Liver (tissue), 9 donors: ENCODE results near the gene ZSCAN1. TPM values are rescaled to one million over a fixed set of nuclear protein-coding genes. Genes with fewer than 3 reads are reported as not detected.

ENCODE experiments used
- DNase-seq: peaks from one replicate; pipeline ENCODE4 v3.0.0-alpha.2; 2017; ENCODE audit warnings: low spot score
- H3K27ac ChIP-seq, 2 donors: one replicate each; pipeline ENCODE4 v1.7.0; 2013; ENCODE audit warnings: inconsistent platforms in 2 of 2, low read length in 2 of 2, control low read depth in 1 of 2, low read depth in 1 of 2, mild to moderate bottlenecking in 1 of 2
- H3K27me3 ChIP-seq, 4 donors: one replicate each; pipeline versions ENCODE4 v1.6.1 to v1.7.0; 2013; ENCODE audit warnings: low read length in 3 of 4, inconsistent platforms in 1 of 4, mild to moderate bottlenecking in 1 of 4, moderate library complexity in 1 of 4; ENCODE audit not compliant: control insufficient read depth in 4 of 4, insufficient read depth in 4 of 4
- H3K36me3 ChIP-seq, 4 donors: one replicate each; pipeline versions ENCODE4 v1.6.1 to v1.7.0; 2013; ENCODE audit warnings: low read length in 3 of 4, mild to moderate bottlenecking in 3 of 4, low read depth in 1 of 4, moderate library complexity in 1 of 4; ENCODE audit not compliant: control insufficient read depth in 4 of 4, insufficient read depth in 3 of 4
- H3K4me1 ChIP-seq, 4 donors: one replicate each; pipeline versions ENCODE4 v1.6.1 to v1.7.0; 2013; ENCODE audit warnings: low read length in 3 of 4, mild to moderate bottlenecking in 3 of 4, moderate library complexity in 1 of 4; ENCODE audit not compliant: control insufficient read depth in 4 of 4, insufficient read depth in 4 of 4
- H3K4me3 ChIP-seq, 3 donors: one replicate each; pipeline versions ENCODE4 v1.6.1 to v1.7.0; 2013; ENCODE audit warnings: low read length in 3 of 3, control low read depth in 1 of 3, low read depth in 1 of 3, mild to moderate bottlenecking in 1 of 3
- H3K9ac ChIP-seq, 2 donors: one replicate each; pipeline ENCODE4 v1.7.0; 2013; ENCODE audit warnings: low read length in 2 of 2, mild to moderate bottlenecking in 2 of 2, moderate library complexity in 2 of 2, control low read depth in 1 of 2, low read depth in 1 of 2
- H3K9me3 ChIP-seq, 4 donors: one replicate each; pipeline versions ENCODE4 v1.6.1 to v1.7.0; 2013; ENCODE audit warnings: low read length in 3 of 4; ENCODE audit not compliant: control insufficient read depth in 4 of 4
- ATF3 ChIP-seq: IDR thresholded peaks from 2 replicates; pipeline ENCODE4 v1.6.1; 2016; ENCODE audit warnings: antibody characterized with exemption
- EGR1 ChIP-seq, 2 donors: IDR thresholded peaks; 2 replicates each; pipeline ENCODE4 v1.6.1; 2016 to 2018; ENCODE audit warnings: antibody characterized with exemption in 2 of 2, low read depth in 2 of 2
- FOXA2 ChIP-seq: IDR thresholded peaks from 2 replicates; pipeline ENCODE4 v1.6.1; 2016; ENCODE audit warnings: antibody characterized with exemption
- GABPA ChIP-seq, 2 donors: IDR thresholded peaks in 1 of 2; conservative IDR thresholded peaks in 1 of 2; 2 replicates each; pipeline ENCODE4 v1.6.1; 2016; ENCODE audit warnings: antibody characterized with exemption in 2 of 2, mild to moderate bottlenecking in 1 of 2, moderate library complexity in 1 of 2
- HNF4G ChIP-seq: IDR thresholded peaks from 2 replicates; pipeline ENCODE4 v1.6.1; 2016; ENCODE audit warnings: antibody characterized with exemption
- NR2F2 ChIP-seq: IDR thresholded peaks from 2 replicates; pipeline ENCODE4 v1.6.1; 2016; ENCODE audit warnings: antibody characterized with exemption
- RAD21 ChIP-seq, 2 donors: IDR thresholded peaks; 2 replicates each; pipeline ENCODE4 v1.6.1; 2016; ENCODE audit warnings: antibody characterized with exemption in 2 of 2, mild to moderate bottlenecking in 2 of 2
- REST ChIP-seq: IDR thresholded peaks from 2 replicates; pipeline ENCODE4 v1.6.1; 2016; ENCODE audit warnings: antibody characterized with exemption, mild to moderate bottlenecking
- RXRA ChIP-seq, 2 donors: IDR thresholded peaks; 2 replicates each; pipeline ENCODE4 v1.6.1; 2017 to 2018; ENCODE audit warnings: antibody characterized with exemption in 2 of 2, mild to moderate bottlenecking in 1 of 2
- SP1 ChIP-seq: IDR thresholded peaks from 2 replicates; pipeline ENCODE4 v1.6.1; 2018; ENCODE audit warnings: antibody characterized with exemption, mild to moderate bottlenecking
- TAF1 ChIP-seq: conservative IDR thresholded peaks from 2 replicates; pipeline ENCODE4 v1.6.1; 2016; ENCODE audit warnings: antibody characterized with exemption, mild to moderate bottlenecking
- YY1 ChIP-seq: IDR thresholded peaks from 2 replicates; pipeline ENCODE4 v1.6.1; 2016; ENCODE audit warnings: antibody characterized with exemption, mild to moderate bottlenecking
- ZBTB33 ChIP-seq: IDR thresholded peaks from 2 replicates; pipeline ENCODE4 v1.6.1; 2016; ENCODE audit warnings: antibody characterized with exemption
- WGBS: extraction: QIAGEN DNeasy Blood & Tissue Kit; methylation state at CpG from one replicate; pipeline ENCODE4 v1.1.7; 2013; 5-methylcytosine and 5-hydroxymethylcytosine counted together
- polyA plus RNA-seq, 2 donors: library from polyadenylated mRNA; stranded (reverse) in 1 of 2; unstranded in 1 of 2; fragments of 200-250 nt in 1 of 2; fragments of >200 nt in 1 of 2; fragmentation: Nextera tagmentation in 1 of 2; extraction: Ambion mirVana in 1 of 2; gene quantifications; one replicate each; pipeline versions ENCODE4 v1.2.1 to v1.2.3, GENCODE V29; 2013 to 2015
- total RNA-seq, 2 donors: library from RNA; depleted of rRNA; stranded (reverse); fragments of >200 nt; gene quantifications; one replicate each; pipeline ENCODE4 v1.2.3, GENCODE V29; 2014
- TF ChIP-seq, protein P1 (sequence below): fragments of 150-350 bp; IDR thresholded peaks from 2 replicates; pipeline ENCODE4 v1.5.1; 2017; ENCODE audit warnings: improper control_type of control experiment, low read depth, low read length; ENCODE audit not compliant: missing input control
- donor health status: healthy.
- donor health status: healthy.
- donor health status: healthy.
- donor health status: healthy.
- donor health status: healthy.

Gene ZSCAN1
- total and polyA plus RNA-seq, 4 donors = 0.13 TPM; not detected in 3

GRCh38 chr19:58060231-58060630 is 26.4 kb downstream of the ZSCAN1 start:
- 77% methylated on average over 24 of the region's 24 CpGs for WGBS
- Histone ChIP-seq H3K4me3 (peak overlapping the region in 1 of 3 donors; percentile 32), H3K9me3 (peaks cover 27 to 69% (median 42%) of the 10 kb centered on the region in 4 donors), H3K36me3 (peaks cover 0 to under 1% (median 0%) of the 10 kb centered on the region in 4 donors), H3K27me3 (no peaks in the 10 kb centered on the region), H3K4me1 (no peaks in the 10 kb centered on the region), H3K9ac (no peak overlapping the region), H3K27ac (no peak overlapping the region)
- TF ChIP-seq HNF4G = no peak
- no peak for TF ChIP-seq REST
- TF ChIP-seq TAF1 = no peak
- no peak for TF ChIP-seq NR2F2
- TF ChIP-seq FOXA2 = no peak
- no peak for TF ChIP-seq RAD21 (IDR thresholded peaks at IDR 0.05)
- no peak for TF ChIP-seq ATF3
- no peak for DNase-seq

- no peaks in the 10 kb centered on the region for H3K27me3 ChIP-seq
- WGBS = 95% methylated on average over 3 of the region's 3 CpGs
- H3K9me3 ChIP-seq = peaks cover 43 to 76% (median 54%) of the 10 kb centered on the region in 4 donors
- TF ChIP-seq GABPA (IDR thresholded peaks at IDR 0.05 in 1 of 2, conservative IDR thresholded peaks at IDR 0.05 in 1 of 2) (no peak), HNF4G (no peak)
- no peak for DNase-seq
- no peaks in the 10 kb centered on the region for H3K4me1 ChIP-seq
- H3K36me3 ChIP-seq = peaks cover 0 to 7% (median 2%) of the 10 kb centered on the region in 4 donors
- H3K9ac ChIP-seq = no peak overlapping the region
- no peak overlapping the region for H3K27ac ChIP-seq
- H3K4me3 ChIP-seq = peak overlapping the region in 1 of 3 donors; percentile 38
Observed at GRCh38 chr19:58063712-58064111, 29.9 kb downstream of the ZSCAN1 start.

- Histone ChIP-seq H3K9me3 (peaks cover 37 to 80% (median 59%) of the 10 kb centered on the region in 4 donors), H3K27ac (no peak overlapping the region), H3K9ac (no peak overlapping the region), H3K4me1 (no peaks in the 10 kb centered on the region), H3K27me3 (no peaks in the 10 kb centered on the region), H3K36me3 (peaks cover 0 to 7% (median 2%) of the 10 kb centered on the region in 4 donors), H3K4me3 (peak overlapping the region in 2 of 3 donors; percentile 59 to 65)
- 96% methylated on average over 15 of the region's 15 CpGs for WGBS
- DNase-seq = no peak
- TF ChIP-seq, protein P1, sequence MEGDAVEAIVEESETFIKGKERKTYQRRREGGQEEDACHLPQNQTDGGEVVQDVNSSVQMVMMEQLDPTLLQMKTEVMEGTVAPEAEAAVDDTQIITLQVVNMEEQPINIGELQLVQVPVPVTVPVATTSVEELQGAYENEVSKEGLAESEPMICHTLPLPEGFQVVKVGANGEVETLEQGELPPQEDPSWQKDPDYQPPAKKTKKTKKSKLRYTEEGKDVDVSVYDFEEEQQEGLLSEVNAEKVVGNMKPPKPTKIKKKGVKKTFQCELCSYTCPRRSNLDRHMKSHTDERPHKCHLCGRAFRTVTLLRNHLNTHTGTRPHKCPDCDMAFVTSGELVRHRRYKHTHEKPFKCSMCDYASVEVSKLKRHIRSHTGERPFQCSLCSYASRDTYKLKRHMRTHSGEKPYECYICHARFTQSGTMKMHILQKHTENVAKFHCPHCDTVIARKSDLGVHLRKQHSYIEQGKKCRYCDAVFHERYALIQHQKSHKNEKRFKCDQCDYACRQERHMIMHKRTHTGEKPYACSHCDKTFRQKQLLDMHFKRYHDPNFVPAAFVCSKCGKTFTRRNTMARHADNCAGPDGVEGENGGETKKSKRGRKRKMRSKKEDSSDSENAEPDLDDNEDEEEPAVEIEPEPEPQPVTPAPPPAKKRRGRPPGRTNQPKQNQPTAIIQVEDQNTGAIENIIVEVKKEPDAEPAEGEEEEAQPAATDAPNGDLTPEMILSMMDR = no peak
- TF ChIP-seq RAD21 (IDR thresholded peaks at IDR 0.05) (no peak), ZBTB33 (no peak), EGR1 (IDR thresholded peaks at IDR 0.05; ENCODE audit: low read depth in 2 of 2) (no peak), SP1 (no peak), REST (no peak), YY1 (no peak), TAF1 (no peak), RXRA (IDR thresholded peaks at IDR 0.05) (no peak), ATF3 (no peak), NR2F2 (no peak)
Observed at GRCh38 chr19:58067240-58067912, 33.6 kb downstream of the ZSCAN1 start.
